Chondrocyte (in vitro differentiated cells): ENCODE data around the gene NOX4. TPM values are rescaled to one million over a fixed set of nuclear protein-coding genes. Genes with fewer than 3 reads are reported as not detected.
"Not testable (repeated sequence)": the region's sequence is repeated elsewhere in the genome, so short reads cannot be mapped to it uniquely, and the experiment has no call there.

Source experiments
- DNase-seq: peaks from one replicate; pipeline ENCODE4 v3.0.0; 2021; ENCODE audit warnings: mixed read lengths, low spot score
- H3K27ac Mint-ChIP-seq: one replicate; pipeline ENCODE4 v1.8.0; 2021; ENCODE audit warnings: mild to moderate bottlenecking, moderate library complexity, mixed read lengths; ENCODE audit not compliant: unreplicated experiment
- H3K27me3 Mint-ChIP-seq: 2 replicates; pipeline ENCODE4 v1.8.0; 2021; ENCODE audit warnings: low read depth, mixed read lengths
- H3K36me3 Mint-ChIP-seq: 2 replicates; pipeline ENCODE4 v1.8.0; 2021; ENCODE audit warnings: low read depth, mixed read lengths
- H3K4me1 Mint-ChIP-seq: 2 replicates; pipeline ENCODE4 v1.8.0; 2021; ENCODE audit warnings: low read depth, mild to moderate bottlenecking, mixed read lengths
- H3K4me3 Mint-ChIP-seq: one replicate; pipeline ENCODE4 v1.8.0; 2021; ENCODE audit warnings: mild to moderate bottlenecking, moderate library complexity, mixed read lengths; ENCODE audit not compliant: unreplicated experiment
- H3K9me3 Mint-ChIP-seq: 2 replicates; pipeline ENCODE4 v1.8.0; 2021; ENCODE audit warnings: low read depth, mixed read lengths
- CTCF ChIP-seq: fragments of 200-600 bp; sonication (generic); IDR thresholded peaks from 2 replicates; pipeline ENCODE4 v1.5.0; 2021; ENCODE audit warnings: antibody characterized with exemption, mild to moderate bottlenecking, moderate library complexity
- total RNA-seq: library from RNA; stranded (reverse); gene quantifications from 3 replicates; pipeline ENCODE4 v1.2.1, GENCODE V29; 2021

The NOX4 gene
- total RNA-seq, 1 donor from 2014 or later = 39.1 TPM

GRCh38 chr11:89381094-89381493 is 110.1 kb downstream of the NOX4 start:
- Mint-ChIP-seq H3K9me3 (peaks cover 2% of the 10 kb centered on the region), H3K27ac (no peak overlapping the region), H3K4me1 (peaks cover 2% of the 10 kb centered on the region), H3K36me3 (peaks cover 3% of the 10 kb centered on the region), H3K4me3 (peak overlapping the region; percentile 35), H3K27me3 (no peaks in the 10 kb centered on the region)
- no peak for TF ChIP-seq CTCF
- no peak for DNase-seq

GRCh38 chr11:89379976-89380771 is 111.0 kb downstream of the NOX4 start:
- H3K4me1 Mint-ChIP-seq = peaks cover 11% of the 10 kb centered on the region

GRCh38 chr11:89378986-89379385 is 112.2 kb downstream of the NOX4 start:
- H3K4me1 Mint-ChIP-seq = peaks cover 20% of the 10 kb centered on the region
- not testable (repeated sequence) for H3K36me3 Mint-ChIP-seq, DNase-seq, H3K27me3 Mint-ChIP-seq, H3K9me3 Mint-ChIP-seq, H3K4me3 Mint-ChIP-seq, H3K27ac Mint-ChIP-seq

More at GRCh38 chr11:89379976-89380771, 111.0 kb downstream of the NOX4 start:
- H3K9me3 Mint-ChIP-seq, H3K36me3 Mint-ChIP-seq, H3K27ac Mint-ChIP-seq, H3K27me3 Mint-ChIP-seq, DNase-seq: not testable (repeated sequence)
- H3K4me3 Mint-ChIP-seq = peak overlapping the region; percentile 35

- not testable (repeated sequence) for H3K27ac Mint-ChIP-seq, H3K36me3 Mint-ChIP-seq, H3K4me3 Mint-ChIP-seq, H3K27me3 Mint-ChIP-seq, DNase-seq, H3K9me3 Mint-ChIP-seq
- H3K4me1 Mint-ChIP-seq = peaks cover 31% of the 10 kb centered on the region
These were observed 121.8 kb downstream of the NOX4 start for GRCh38 chr11:89369356-89369755.

- H3K9me3 Mint-ChIP-seq, H3K27me3 Mint-ChIP-seq, H3K4me3 Mint-ChIP-seq, H3K27ac Mint-ChIP-seq, H3K4me1 Mint-ChIP-seq, DNase-seq: not testable (repeated sequence)
- H3K36me3 Mint-ChIP-seq = peaks cover 12% of the 10 kb centered on the region
These were observed 126.3 kb downstream of the NOX4 start for GRCh38 chr11:89364856-89365255.

- Mint-ChIP-seq H3K9me3 (peaks cover 6% of the 10 kb centered on the region), H3K27ac (no peak overlapping the region), H3K27me3 (no peaks in the 10 kb centered on the region), H3K36me3 (peaks cover 8% of the 10 kb centered on the region), H3K4me3 (no peak overlapping the region), H3K4me1 (peaks cover 4% of the 10 kb centered on the region)
- TF ChIP-seq CTCF = no peak
- no peak for DNase-seq
These were observed 129.4 kb downstream of the NOX4 start for GRCh38 chr11:89361734-89362133.

GRCh38 chr11:89359208-89359607 is 132.0 kb downstream of the NOX4 start:
- H3K27ac Mint-ChIP-seq, H3K4me3 Mint-ChIP-seq, H3K27me3 Mint-ChIP-seq, H3K4me1 Mint-ChIP-seq, DNase-seq, H3K9me3 Mint-ChIP-seq: not testable (repeated sequence)
- peaks cover 13% of the 10 kb centered on the region for H3K36me3 Mint-ChIP-seq

- no peak for TF ChIP-seq CTCF
- peaks cover 14% of the 10 kb centered on the region for H3K36me3 Mint-ChIP-seq
- no peak for DNase-seq
- H3K4me3 Mint-ChIP-seq = no peak overlapping the region
- H3K27ac Mint-ChIP-seq = no peak overlapping the region
- peaks cover 6% of the 10 kb centered on the region for H3K9me3 Mint-ChIP-seq
- peaks cover 4% of the 10 kb centered on the region for H3K4me1 Mint-ChIP-seq
- H3K27me3 Mint-ChIP-seq = no peaks in the 10 kb centered on the region
These were observed 132.4 kb downstream of the NOX4 start for GRCh38 chr11:89358761-89359160.
